ENCODE results near the gene CACNA1E.

CACNA1E gene

GRCh38 chr1:181583598-181583997, 100.3 kb downstream of the CACNA1E start:
- DNase-seq (ENCODE audit: low read depth in 2 of 2): no peak

- DNase-seq (ENCODE audit: low read depth in 2 of 2): no peak
These were observed 104.6 kb downstream of the CACNA1E start for GRCh38 chr1:181587870-181588438.

GRCh38 chr1:181588631-181589030, 105.3 kb downstream of the CACNA1E start:
- DNase-seq (ENCODE audit: low read depth in 2 of 2): no peak

GRCh38 chr1:181592255-181592859, 109.0 kb downstream of the CACNA1E start:
- DNase-seq (ENCODE audit: low read depth in 2 of 2): no peak

- DNase-seq (ENCODE audit: low read depth in 2 of 2): no peak
These were observed 109.7 kb downstream of the CACNA1E start for GRCh38 chr1:181593042-181593441.

- no peak for DNase-seq (ENCODE audit: low read depth in 2 of 2)
These were observed 111.2 kb downstream of the CACNA1E start for GRCh38 chr1:181594553-181594952.

- no peak for DNase-seq (ENCODE audit: low read depth in 2 of 2)
These were observed 111.9 kb downstream of the CACNA1E start for GRCh38 chr1:181595234-181595633.

GRCh38 chr1:181601186-181601950, 118.1 kb downstream of the CACNA1E start:
- DNase-seq (ENCODE audit: low read depth in 2 of 2): no peak

GRCh38 chr1:181603735-181604410, 120.6 kb downstream of the CACNA1E start:
- no peak for DNase-seq (ENCODE audit: low read depth in 2 of 2)

GRCh38 chr1:181604482-181605249, 121.3 kb downstream of the CACNA1E start:
- no peak for DNase-seq (ENCODE audit: low read depth in 2 of 2)

GRCh38 chr1:181607524-181607923, 124.2 kb downstream of the CACNA1E start:
- DNase-seq (ENCODE audit: low read depth in 2 of 2): no peak

GRCh38 chr1:181608386-181608785, 125.1 kb downstream of the CACNA1E start:
- DNase-seq (ENCODE audit: low read depth in 2 of 2): no peak

GRCh38 chr1:181608948-181609347, 125.6 kb downstream of the CACNA1E start:
- no peak for DNase-seq (ENCODE audit: low read depth in 2 of 2)

GRCh38 chr1:181612100-181612499, 128.8 kb downstream of the CACNA1E start:
- no peak for DNase-seq (ENCODE audit: low read depth in 2 of 2)

GRCh38 chr1:181618559-181618958, 135.2 kb downstream of the CACNA1E start:
- no peak for DNase-seq (ENCODE audit: low read depth in 2 of 2)

- no peak for DNase-seq (ENCODE audit: low read depth in 2 of 2)
These were observed 136.9 kb downstream of the CACNA1E start for GRCh38 chr1:181620183-181620582.

GRCh38 chr1:181623850-181624249, 140.5 kb downstream of the CACNA1E start:
- no peak for DNase-seq (ENCODE audit: low read depth in 2 of 2)

- no peak for DNase-seq (ENCODE audit: low read depth in 2 of 2)
These were observed 143.1 kb downstream of the CACNA1E start for GRCh38 chr1:181626279-181626938.

- no peak for DNase-seq (ENCODE audit: low read depth in 2 of 2)
These were observed 147.1 kb downstream of the CACNA1E start for GRCh38 chr1:181630398-181630797.

GRCh38 chr1:181630838-181631237, 147.5 kb downstream of the CACNA1E start:
- no peak for DNase-seq (ENCODE audit: low read depth in 2 of 2)

GRCh38 chr1:181632492-181632891, 149.2 kb downstream of the CACNA1E start:
- no peak for DNase-seq (ENCODE audit: low read depth in 2 of 2)

Data from fibroblast of skin of left biceps (primary cell).